HG02970 (cell line): ENCODE results near the gene LAMA1.

Experiments used
- ATAC-seq: cut with Tn5 transposase; IDR thresholded peaks from one replicate; pipeline ENCODE4 v1.9.1; 2021; ENCODE audit warnings: mild to moderate bottlenecking, moderate library complexity, moderate number of reproducible peaks; ENCODE audit not compliant: unreplicated experiment, low FRiP score

LAMA1 gene

GRCh38 chr18:6920099-6920955, 197.3 kb downstream of the LAMA1 start:
- no peak for ATAC-seq

GRCh38 chr18:6917072-6917471, 200.5 kb downstream of the LAMA1 start:
- ATAC-seq, result no peak

GRCh38 chr18:6901286-6901926, 216.2 kb downstream of the LAMA1 start:
- ATAC-seq, result no peak

GRCh38 chr18:6891788-6892187, 225.8 kb downstream of the LAMA1 start:
- ATAC-seq, result no peak
